ENCODE data around the gene HDAC8.
"Not testable (repeated sequence)": the region's sequence is repeated elsewhere in the genome, so short reads cannot be mapped to it uniquely, and the experiment has no call there.

HDAC8 gene

DNA sequence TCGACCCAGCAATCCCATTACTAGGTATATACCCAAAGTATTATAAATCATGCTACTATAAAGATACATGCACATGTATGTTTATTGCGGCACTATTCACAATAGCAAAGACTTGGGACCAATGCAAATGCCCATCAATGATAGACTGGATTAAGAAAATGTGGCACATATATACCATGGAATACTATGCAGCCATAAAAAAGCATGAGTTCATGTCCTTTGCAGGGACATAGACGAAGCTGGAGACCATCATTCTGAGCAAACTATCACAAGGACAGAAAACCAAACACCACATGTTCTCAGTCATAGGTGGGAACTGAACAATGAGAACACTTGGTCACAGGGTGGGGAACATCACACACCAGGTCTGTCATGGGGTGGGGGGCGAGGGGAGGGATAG lies 18.4 kb upstream of the HDAC8 start:
- H2BK12ac ChIP-seq (ENCODE audit: low read length); H3K9ac ChIP-seq (ENCODE audit: low read depth, low read length, poor library complexity); H3K4me2 ChIP-seq (ENCODE audit: insufficient read depth, low read length, poor library complexity, severe bottlenecking); H3K27me3 ChIP-seq (ENCODE audit: control insufficient read depth in 3 of 3, insufficient read depth in 3 of 3, low read depth in 1 of 3, low read length in 3 of 3); H3K79me1 ChIP-seq (ENCODE audit: low read depth, low read length); H3K14ac ChIP-seq (ENCODE audit: low read length); H3K4me1 ChIP-seq (ENCODE audit: control insufficient read depth in 2 of 2, insufficient read depth in 1 of 2, low read depth in 1 of 2, low read length in 2 of 2); H4K91ac ChIP-seq (ENCODE audit: low read depth, low read length, poor library complexity); DNase-seq (ENCODE audit: low spot score); H2BK5ac ChIP-seq (ENCODE audit: low read length); H3K18ac ChIP-seq (ENCODE audit: low read length); H2BK15ac ChIP-seq (ENCODE audit: low read length); H2AFZ ChIP-seq (ENCODE audit: low read length); H4K8ac ChIP-seq (ENCODE audit: low read depth, low read length); H3K27ac ChIP-seq (replicated peaks; ENCODE audit: low read length); H3K4ac ChIP-seq (ENCODE audit: low read length); H3K23ac ChIP-seq (ENCODE audit: low read depth, low read length, poor library complexity); H3K36me3 ChIP-seq (replicated peaks in 1 of 2; ENCODE audit: control insufficient read depth in 2 of 2, insufficient read depth in 2 of 2, low read length in 2 of 2); H2BK120ac ChIP-seq (ENCODE audit: low read depth, low read length); H2AK5ac ChIP-seq (ENCODE audit: low read depth, low read length); H3K4me3 ChIP-seq (ENCODE audit: low read length in 2 of 2); H3K9me3 ChIP-seq (replicated peaks in 1 of 2; ENCODE audit: control insufficient read depth in 2 of 2, insufficient read depth in 1 of 2, low read depth in 1 of 2, low read length in 2 of 2): not testable (repeated sequence)
- WGBS, 2 donors (ENCODE audit: extremely low coverage in 2 of 2, insufficient read length in 2 of 2, insufficient replicate concordance in 1 of 2), result no CpG with 5 or more reads among the region's 4 CpGs

DNA sequence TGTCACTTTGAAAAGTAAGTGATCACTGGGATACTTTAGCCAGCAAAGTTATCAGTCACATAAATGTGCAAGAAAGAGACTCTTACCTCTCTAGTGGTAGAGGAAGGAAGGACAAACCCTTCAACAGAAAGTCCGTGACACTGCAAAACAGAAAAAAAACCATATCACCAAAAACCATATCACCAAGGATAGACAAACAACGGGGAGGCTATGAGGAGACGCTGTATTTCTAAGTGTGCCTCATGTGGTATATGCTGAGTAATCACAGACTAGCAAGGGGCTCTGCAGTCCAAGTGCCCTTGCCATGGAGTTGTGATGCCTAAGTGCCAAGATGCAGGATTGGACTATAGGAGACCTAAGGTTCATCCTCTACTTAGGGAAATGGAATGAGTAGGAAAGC lies 11.5 kb upstream of the HDAC8 start:
- Histone ChIP-seq H4K91ac (ENCODE audit: low read depth, low read length, poor library complexity) (no peak overlapping the region), H3K14ac (ENCODE audit: low read length) (no peak overlapping the region), H3K27me3 (ENCODE audit: control insufficient read depth in 3 of 3, insufficient read depth in 3 of 3, low read depth in 1 of 3, low read length in 3 of 3) (no peaks in the 10 kb centered on the region), H3K79me1 (ENCODE audit: low read depth, low read length) (no peaks in the 10 kb centered on the region), H2BK15ac (ENCODE audit: low read length) (no peak overlapping the region), H3K9me3 (replicated peaks in 1 of 2; ENCODE audit: control insufficient read depth in 2 of 2, insufficient read depth in 1 of 2, low read depth in 1 of 2, low read length in 2 of 2) (peaks cover 0 to 5% of the 10 kb centered on the region in 2 donors), H3K18ac (ENCODE audit: low read length) (no peak overlapping the region), H2BK5ac (ENCODE audit: low read length) (no peak overlapping the region), H4K8ac (ENCODE audit: low read depth, low read length) (no peak overlapping the region), H2BK12ac (ENCODE audit: low read length) (no peak overlapping the region), H3K4me2 (ENCODE audit: insufficient read depth, low read length, poor library complexity, severe bottlenecking) (no peak overlapping the region), H2BK120ac (ENCODE audit: low read depth, low read length) (no peak overlapping the region), H3K4ac (ENCODE audit: low read length) (no peak overlapping the region), H3K23ac (ENCODE audit: low read depth, low read length, poor library complexity) (no peak overlapping the region), H3K27ac (replicated peaks; ENCODE audit: low read length) (no peak overlapping the region), H2AFZ (ENCODE audit: low read length) (no peak overlapping the region), H3K4me3 (ENCODE audit: low read length in 2 of 2) (no peak overlapping the region), H3K4me1 (ENCODE audit: control insufficient read depth in 2 of 2, insufficient read depth in 1 of 2, low read depth in 1 of 2, low read length in 2 of 2) (no peaks in the 10 kb centered on the region), H3K36me3 (replicated peaks in 1 of 2; ENCODE audit: control insufficient read depth in 2 of 2, insufficient read depth in 2 of 2, low read length in 2 of 2) (no peaks in the 10 kb centered on the region), H3K9ac (ENCODE audit: low read depth, low read length, poor library complexity) (no peak overlapping the region), H2AK5ac (ENCODE audit: low read depth, low read length) (no peak overlapping the region)
- WGBS, 2 donors (ENCODE audit: extremely low coverage in 2 of 2, insufficient read length in 2 of 2, insufficient replicate concordance in 1 of 2), result no CpG with 5 or more reads among the region's 3 CpGs
- DNase-seq (ENCODE audit: low spot score), result no peak

DNA sequence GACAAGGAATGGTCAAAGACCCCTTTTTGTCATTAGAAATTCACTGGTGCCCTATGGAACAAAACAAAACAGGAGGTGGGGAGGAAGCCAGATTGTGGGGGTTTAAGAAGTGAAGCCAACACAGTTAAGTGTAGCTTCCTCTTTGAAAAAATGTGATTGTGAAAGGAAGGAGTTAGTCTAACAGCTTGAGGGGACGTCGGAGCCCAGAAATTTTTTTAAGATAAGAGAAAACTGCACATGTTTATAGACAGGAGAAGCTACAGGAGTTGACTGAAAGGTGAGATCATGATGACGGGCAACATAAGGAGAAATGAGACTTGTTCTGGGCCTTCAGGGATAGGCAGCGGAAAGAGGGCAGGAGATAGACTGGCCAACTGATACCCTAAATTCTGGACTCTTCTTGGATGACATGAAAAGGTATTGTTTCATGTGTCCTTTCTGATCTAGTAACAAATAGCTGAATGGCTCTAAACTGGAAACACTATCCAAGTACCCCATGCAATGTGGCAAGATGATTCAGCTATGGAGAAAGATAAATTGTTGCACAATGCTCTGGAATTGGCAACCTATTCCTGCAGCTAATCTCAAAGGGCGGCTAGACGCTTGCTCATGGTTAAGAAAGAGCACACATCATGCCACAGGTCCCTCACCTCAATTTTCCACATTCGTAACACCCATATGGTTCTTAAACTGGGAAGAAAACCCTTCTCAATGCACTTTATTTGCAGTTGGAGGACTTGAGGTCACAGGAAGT lies 3.7 kb upstream of the HDAC8 start:
- no peak overlapping the region for H3K18ac ChIP-seq (ENCODE audit: low read length)
- no peak overlapping the region for H3K9ac ChIP-seq (ENCODE audit: low read depth, low read length, poor library complexity)
- H2BK120ac ChIP-seq (ENCODE audit: low read depth, low read length), result no peak overlapping the region
- H2BK5ac ChIP-seq (ENCODE audit: low read length), result no peak overlapping the region
- H3K4me3 ChIP-seq (ENCODE audit: low read length in 2 of 2), result no peak overlapping the region
- peaks cover 2% of the 10 kb centered on the region for H3K79me1 ChIP-seq (ENCODE audit: low read depth, low read length)
- H3K27me3 ChIP-seq (ENCODE audit: control insufficient read depth in 3 of 3, insufficient read depth in 3 of 3, low read depth in 1 of 3, low read length in 3 of 3), result no peaks in the 10 kb centered on the region
- H3K23ac ChIP-seq (ENCODE audit: low read depth, low read length, poor library complexity), result no peak overlapping the region
- DNase-seq (ENCODE audit: low spot score), result no peak
- no peak overlapping the region for H3K4me2 ChIP-seq (ENCODE audit: insufficient read depth, low read length, poor library complexity, severe bottlenecking)
- H3K14ac ChIP-seq (ENCODE audit: low read length), result no peak overlapping the region
- no peak overlapping the region for H4K91ac ChIP-seq (ENCODE audit: low read depth, low read length, poor library complexity)
- H3K27ac ChIP-seq (replicated peaks; ENCODE audit: low read length), result no peak overlapping the region
- H2AFZ ChIP-seq (ENCODE audit: low read length), result no peak overlapping the region
- H2AK5ac ChIP-seq (ENCODE audit: low read depth, low read length), result no peak overlapping the region
- no peak overlapping the region for H4K8ac ChIP-seq (ENCODE audit: low read depth, low read length)
- no CpG with 5 or more reads among the region's 7 CpGs for WGBS, 2 donors (ENCODE audit: extremely low coverage in 2 of 2, insufficient read length in 2 of 2, insufficient replicate concordance in 1 of 2)
- no peaks in the 10 kb centered on the region for H3K9me3 ChIP-seq (replicated peaks in 1 of 2; ENCODE audit: control insufficient read depth in 2 of 2, insufficient read depth in 1 of 2, low read depth in 1 of 2, low read length in 2 of 2)
- H3K4me1 ChIP-seq (ENCODE audit: control insufficient read depth in 2 of 2, insufficient read depth in 1 of 2, low read depth in 1 of 2, low read length in 2 of 2), result no peaks in the 10 kb centered on the region
- H3K36me3 ChIP-seq (replicated peaks in 1 of 2; ENCODE audit: control insufficient read depth in 2 of 2, insufficient read depth in 2 of 2, low read length in 2 of 2), result peaks cover 0 to under 1% of the 10 kb centered on the region in 2 donors
- H2BK15ac ChIP-seq (ENCODE audit: low read length), result no peak overlapping the region
- H3K4ac ChIP-seq (ENCODE audit: low read length), result no peak overlapping the region
- H2BK12ac ChIP-seq (ENCODE audit: low read length), result no peak overlapping the region

DNA sequence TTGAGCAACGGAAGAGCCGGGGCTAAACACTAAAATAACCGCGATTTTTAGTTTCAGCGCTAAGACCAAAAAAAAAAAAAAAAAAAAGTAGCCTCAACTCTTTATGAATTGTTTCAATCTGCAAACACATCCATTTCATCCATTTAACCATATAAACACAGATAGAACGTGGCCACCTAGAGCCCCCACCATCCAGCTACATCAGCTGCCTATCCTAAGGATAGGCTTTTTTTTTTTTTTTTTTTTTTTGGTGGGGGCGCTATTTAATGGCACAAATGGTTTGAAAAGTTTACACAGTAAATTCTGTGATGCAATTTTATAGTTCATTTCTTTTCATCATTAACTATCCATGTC lies 492 bp upstream of the HDAC8 start:
- Histone ChIP-seq H3K14ac (ENCODE audit: low read length) (no peak overlapping the region), H3K4me3 (ENCODE audit: low read length in 2 of 2) (peak overlapping the region in 1 of 2 donors; percentile 71), H3K27ac (replicated peaks; ENCODE audit: low read length) (no peak overlapping the region), H2BK12ac (ENCODE audit: low read length) (no peak overlapping the region), H3K4me2 (ENCODE audit: insufficient read depth, low read length, poor library complexity, severe bottlenecking) (peak overlapping the region; percentile 18), H3K18ac (ENCODE audit: low read length) (no peak overlapping the region), H2BK120ac (ENCODE audit: low read depth, low read length) (no peak overlapping the region), H2BK5ac (ENCODE audit: low read length) (no peak overlapping the region), H2BK15ac (ENCODE audit: low read length) (no peak overlapping the region), H4K8ac (ENCODE audit: low read depth, low read length) (no peak overlapping the region), H3K4ac (ENCODE audit: low read length) (no peak overlapping the region), H2AFZ (ENCODE audit: low read length) (peak overlapping the region; percentile 84), H3K4me1 (ENCODE audit: control insufficient read depth in 2 of 2, insufficient read depth in 1 of 2, low read depth in 1 of 2, low read length in 2 of 2) (no peaks in the 10 kb centered on the region), H3K79me1 (ENCODE audit: low read depth, low read length) (peaks cover 2% of the 10 kb centered on the region), H4K91ac (ENCODE audit: low read depth, low read length, poor library complexity) (no peak overlapping the region), H3K27me3 (ENCODE audit: control insufficient read depth in 3 of 3, insufficient read depth in 3 of 3, low read depth in 1 of 3, low read length in 3 of 3) (no peaks in the 10 kb centered on the region), H3K9me3 (replicated peaks in 1 of 2; ENCODE audit: control insufficient read depth in 2 of 2, insufficient read depth in 1 of 2, low read depth in 1 of 2, low read length in 2 of 2) (no peaks in the 10 kb centered on the region), H3K36me3 (replicated peaks in 1 of 2; ENCODE audit: control insufficient read depth in 2 of 2, insufficient read depth in 2 of 2, low read length in 2 of 2) (peaks cover 2 to 21% of the 10 kb centered on the region in 2 donors), H3K23ac (ENCODE audit: low read depth, low read length, poor library complexity) (no peak overlapping the region), H3K9ac (ENCODE audit: low read depth, low read length, poor library complexity) (no peak overlapping the region), H2AK5ac (ENCODE audit: low read depth, low read length) (no peak overlapping the region)
- no peak for DNase-seq (ENCODE audit: low spot score)
- no CpG with 5 or more reads among the region's 7 CpGs for WGBS, 2 donors (ENCODE audit: extremely low coverage in 2 of 2, insufficient read length in 2 of 2, insufficient replicate concordance in 1 of 2)
